Measurements from ENCODE around the gene EMSY.

DNA sequence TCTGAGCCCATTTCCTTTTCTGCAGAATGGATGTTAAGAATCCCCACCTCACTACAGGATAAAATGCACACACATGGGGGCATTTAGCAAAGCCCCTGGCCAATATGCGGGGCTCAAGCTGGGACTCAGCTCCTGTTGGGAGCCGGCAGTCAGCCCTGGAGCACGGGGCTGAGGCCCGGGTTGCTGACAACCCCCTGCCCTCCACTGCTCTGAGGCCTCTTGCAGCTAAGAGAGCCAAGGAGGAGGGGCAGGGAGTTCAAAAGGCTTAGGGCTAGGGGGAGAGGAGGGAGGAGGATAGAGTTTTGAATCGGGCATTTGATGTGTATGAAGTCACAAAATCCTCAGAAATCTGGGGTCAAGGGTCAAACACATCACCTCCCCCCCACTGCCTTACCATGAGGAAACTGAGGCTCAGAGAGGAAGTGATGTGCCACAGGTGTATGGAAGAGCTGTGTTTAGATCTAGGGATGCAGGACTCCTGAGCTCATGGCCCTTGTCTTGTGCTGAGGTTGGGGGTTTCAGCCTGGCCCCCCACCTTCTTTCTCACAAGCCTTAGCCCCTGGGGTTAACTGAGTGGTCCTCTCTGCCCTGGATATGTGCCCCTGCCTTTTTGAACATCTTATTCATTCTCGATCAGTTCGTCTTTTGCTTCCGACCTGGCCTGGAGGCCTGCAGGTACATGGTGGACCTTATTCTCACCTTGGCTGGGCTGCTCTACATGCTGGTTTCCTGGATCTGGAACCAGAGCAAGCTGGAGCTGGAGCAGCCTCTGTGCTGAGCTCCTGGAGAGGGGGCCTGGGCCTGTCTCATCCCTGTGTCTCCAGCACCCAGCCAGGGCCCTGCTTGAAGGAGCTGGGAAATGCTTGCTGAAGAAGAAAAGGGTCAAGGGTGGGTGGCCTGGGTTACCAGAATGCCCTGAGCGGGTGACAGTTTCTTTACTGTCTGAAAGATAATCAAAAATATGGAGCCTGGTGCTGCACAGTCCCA lies 145.4 kb downstream of the EMSY start:
- TF ChIP-seq RAD21 (conservative IDR thresholded peaks at IDR 0.05) (no peak), EP300 (conservative IDR thresholded peaks at IDR 0.05; ENCODE audit: poor library complexity, severe bottlenecking) (no peak), EZH2 (IDR thresholded peaks at IDR 0.05; ENCODE audit: borderline replicate concordance, insufficient read depth, low read length, poor library complexity, severe bottlenecking) (no peak), POLR2AphosphoS5 (IDR thresholded peaks at IDR 0.05) (no peak)
- TF ChIP-seq, protein P1, sequence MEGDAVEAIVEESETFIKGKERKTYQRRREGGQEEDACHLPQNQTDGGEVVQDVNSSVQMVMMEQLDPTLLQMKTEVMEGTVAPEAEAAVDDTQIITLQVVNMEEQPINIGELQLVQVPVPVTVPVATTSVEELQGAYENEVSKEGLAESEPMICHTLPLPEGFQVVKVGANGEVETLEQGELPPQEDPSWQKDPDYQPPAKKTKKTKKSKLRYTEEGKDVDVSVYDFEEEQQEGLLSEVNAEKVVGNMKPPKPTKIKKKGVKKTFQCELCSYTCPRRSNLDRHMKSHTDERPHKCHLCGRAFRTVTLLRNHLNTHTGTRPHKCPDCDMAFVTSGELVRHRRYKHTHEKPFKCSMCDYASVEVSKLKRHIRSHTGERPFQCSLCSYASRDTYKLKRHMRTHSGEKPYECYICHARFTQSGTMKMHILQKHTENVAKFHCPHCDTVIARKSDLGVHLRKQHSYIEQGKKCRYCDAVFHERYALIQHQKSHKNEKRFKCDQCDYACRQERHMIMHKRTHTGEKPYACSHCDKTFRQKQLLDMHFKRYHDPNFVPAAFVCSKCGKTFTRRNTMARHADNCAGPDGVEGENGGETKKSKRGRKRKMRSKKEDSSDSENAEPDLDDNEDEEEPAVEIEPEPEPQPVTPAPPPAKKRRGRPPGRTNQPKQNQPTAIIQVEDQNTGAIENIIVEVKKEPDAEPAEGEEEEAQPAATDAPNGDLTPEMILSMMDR (IDR thresholded peaks at IDR 0.05; ENCODE audit: poor library complexity, severe bottlenecking) = no peak
- TF ChIP-seq, protein P2, sequence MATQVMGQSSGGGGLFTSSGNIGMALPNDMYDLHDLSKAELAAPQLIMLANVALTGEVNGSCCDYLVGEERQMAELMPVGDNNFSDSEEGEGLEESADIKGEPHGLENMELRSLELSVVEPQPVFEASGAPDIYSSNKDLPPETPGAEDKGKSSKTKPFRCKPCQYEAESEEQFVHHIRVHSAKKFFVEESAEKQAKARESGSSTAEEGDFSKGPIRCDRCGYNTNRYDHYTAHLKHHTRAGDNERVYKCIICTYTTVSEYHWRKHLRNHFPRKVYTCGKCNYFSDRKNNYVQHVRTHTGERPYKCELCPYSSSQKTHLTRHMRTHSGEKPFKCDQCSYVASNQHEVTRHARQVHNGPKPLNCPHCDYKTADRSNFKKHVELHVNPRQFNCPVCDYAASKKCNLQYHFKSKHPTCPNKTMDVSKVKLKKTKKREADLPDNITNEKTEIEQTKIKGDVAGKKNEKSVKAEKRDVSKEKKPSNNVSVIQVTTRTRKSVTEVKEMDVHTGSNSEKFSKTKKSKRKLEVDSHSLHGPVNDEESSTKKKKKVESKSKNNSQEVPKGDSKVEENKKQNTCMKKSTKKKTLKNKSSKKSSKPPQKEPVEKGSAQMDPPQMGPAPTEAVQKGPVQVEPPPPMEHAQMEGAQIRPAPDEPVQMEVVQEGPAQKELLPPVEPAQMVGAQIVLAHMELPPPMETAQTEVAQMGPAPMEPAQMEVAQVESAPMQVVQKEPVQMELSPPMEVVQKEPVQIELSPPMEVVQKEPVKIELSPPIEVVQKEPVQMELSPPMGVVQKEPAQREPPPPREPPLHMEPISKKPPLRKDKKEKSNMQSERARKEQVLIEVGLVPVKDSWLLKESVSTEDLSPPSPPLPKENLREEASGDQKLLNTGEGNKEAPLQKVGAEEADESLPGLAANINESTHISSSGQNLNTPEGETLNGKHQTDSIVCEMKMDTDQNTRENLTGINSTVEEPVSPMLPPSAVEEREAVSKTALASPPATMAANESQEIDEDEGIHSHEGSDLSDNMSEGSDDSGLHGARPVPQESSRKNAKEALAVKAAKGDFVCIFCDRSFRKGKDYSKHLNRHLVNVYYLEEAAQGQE (IDR thresholded peaks at IDR 0.05; ENCODE audit: borderline replicate concordance) = no peak
